CD14-positive monocyte (primary cell): ENCODE data around the gene RHOH. TPM values are rescaled to one million over a fixed set of nuclear protein-coding genes. Genes with fewer than 3 reads are reported as not detected.

ENCODE experiments used
- DNase-seq, 3 donors: peaks; one replicate each; pipeline ENCODE4 v3.0.0-alpha.2; 2011 to 2022
- H2AFZ ChIP-seq: 2 replicates; pipeline ENCODE4 v1.6.0; 2012; ENCODE audit warnings: mild to moderate bottlenecking, low read depth, low read length, inconsistent platforms; ENCODE audit not compliant: insufficient read depth, poor library complexity, severe bottlenecking
- H3K27ac ChIP-seq, 2 donors: 1 replicate in 1 of 2; 2 replicates in 1 of 2; pipeline ENCODE4 v1.5.1; 2012 to 2013; ENCODE audit warnings: low read length in 2 of 2, control low read depth in 1 of 2, inconsistent platforms in 1 of 2, low read depth in 1 of 2, mild to moderate bottlenecking in 1 of 2
- H3K27me3 ChIP-seq, 2 donors: one replicate each; pipeline versions ENCODE4 v1.6.0 to v1.6.1; 2011 to 2013; ENCODE audit warnings: low read length in 2 of 2; ENCODE audit not compliant: control insufficient read depth in 2 of 2, insufficient read depth in 2 of 2
- H3K36me3 ChIP-seq, 2 donors: replicated peaks in 1 of 2; 1 replicate in 1 of 2; 2 replicates in 1 of 2; pipeline versions ENCODE4 v1.5.1 to v1.6.1; 2012 to 2013; ENCODE audit warnings: low read length in 2 of 2, control low read depth in 1 of 2, inconsistent platforms in 1 of 2, mild to moderate bottlenecking in 1 of 2; ENCODE audit not compliant: insufficient read depth in 2 of 2, control insufficient read depth in 1 of 2
- H3K4me1 ChIP-seq, 2 donors: 1 replicate in 1 of 2; 2 replicates in 1 of 2; pipeline versions ENCODE4 v1.5.1 to v1.6.1; 2012 to 2013; ENCODE audit warnings: low read length in 2 of 2, control low read depth in 1 of 2, inconsistent platforms in 1 of 2, mild to moderate bottlenecking in 1 of 2, moderate library complexity in 1 of 2; ENCODE audit not compliant: insufficient read depth in 2 of 2, control insufficient read depth in 1 of 2
- H3K4me2 ChIP-seq: replicated peaks from 2 replicates; pipeline ENCODE3; 2012; ENCODE audit warnings: low read length, moderate library complexity, mild to moderate bottlenecking; ENCODE audit not compliant: poor library complexity, severe bottlenecking; ENCODE audit errors: extremely low read depth
- H3K4me3 ChIP-seq, 3 experiments: fragments of 200-600 bp in 1 of 3; sonication (generic) in 1 of 3; replicated peaks in 1 of 3; 1 replicate in 2 of 3; 2 replicates in 1 of 3; pipeline ENCODE4 v1.5.1; 2011 to 2013; ENCODE audit warnings: low read length in 3 of 3, mild to moderate bottlenecking in 3 of 3, control low read depth in 2 of 3, low read depth in 2 of 3, inconsistent platforms in 1 of 3, moderate library complexity in 1 of 3
- H3K79me2 ChIP-seq: 2 replicates; pipeline ENCODE4 v1.6.0; 2012; ENCODE audit warnings: mild to moderate bottlenecking, control low read depth, inconsistent platforms, low read length, moderate library complexity; ENCODE audit not compliant: insufficient read depth
- H3K9ac ChIP-seq: 2 replicates; pipeline ENCODE4 v1.6.0; 2017; ENCODE audit warnings: low read length, mild to moderate bottlenecking; ENCODE audit not compliant: insufficient read depth, poor library complexity, severe bottlenecking
- H3K9me3 ChIP-seq, 2 donors: replicated peaks in 1 of 2; 1 replicate in 1 of 2; 2 replicates in 1 of 2; pipeline versions ENCODE4 v1.5.1 to v1.6.1; 2012 to 2013; ENCODE audit warnings: low read length in 2 of 2, control low read depth in 1 of 2; ENCODE audit not compliant: control insufficient read depth in 1 of 2, insufficient read depth in 1 of 2
- H4K20me1 ChIP-seq: 2 replicates; pipeline ENCODE4 v1.6.0; 2012; ENCODE audit warnings: mild to moderate bottlenecking, low read length, control low read depth, moderate library complexity; ENCODE audit not compliant: insufficient read depth
- H3K27ac Mint-ChIP-seq, 7 donors: one replicate each; pipeline ENCODE4 v1.8.0; 2020; ENCODE audit warnings: mild to moderate bottlenecking in 7 of 7, mixed read lengths in 7 of 7, moderate library complexity in 6 of 7, inconsistent platforms in 2 of 7
- H3K27me3 Mint-ChIP-seq, 3 donors: one replicate each; pipeline ENCODE4 v1.8.0; 2021 to 2022; ENCODE audit warnings: low read depth in 3 of 3, mild to moderate bottlenecking in 3 of 3, mixed read lengths in 3 of 3, moderate library complexity in 3 of 3, inconsistent platforms in 1 of 3
- H3K36me3 Mint-ChIP-seq, 2 donors: one replicate each; pipeline ENCODE4 v1.8.0; 2020; ENCODE audit warnings: mixed read lengths in 2 of 2, inconsistent platforms in 1 of 2, mild to moderate bottlenecking in 1 of 2
- H3K4me1 Mint-ChIP-seq: one replicate; pipeline ENCODE4 v1.8.0; 2020; ENCODE audit warnings: mild to moderate bottlenecking, mixed read lengths
- H3K4me3 Mint-ChIP-seq, 2 donors: one replicate each; pipeline ENCODE4 v1.8.0; 2020; ENCODE audit warnings: mild to moderate bottlenecking in 2 of 2, mixed read lengths in 2 of 2, moderate library complexity in 1 of 2
- H3K9me3 Mint-ChIP-seq, 7 donors: one replicate each; pipeline ENCODE4 v1.8.0; 2020 to 2022; ENCODE audit warnings: mixed read lengths in 7 of 7, mild to moderate bottlenecking in 6 of 7, moderate library complexity in 6 of 7, inconsistent platforms in 2 of 7
- WGBS: methylation state at CpG from one replicate; pipeline ENCODE4 v1.1.5; 2013; ENCODE audit warnings: missing lambda C conversion rate; ENCODE audit not compliant: insufficient coverage; 5-methylcytosine and 5-hydroxymethylcytosine counted together
- intact Hi-C, 2 donors: fragments of 100-400 bp; cut with micrococcal nuclease; formaldehyde crosslinking; loops; one replicate each; pipeline versions ENCODE4 v1.15.0 to v1.15.1; 2023
- polyA plus RNA-seq, 3 donors: library from polyadenylated mRNA; depleted of rRNA in 1 of 3; unstranded in 2 of 3; stranded (reverse) in 1 of 3; fragments of 300-500 nt in 2 of 3; fragments of >200 nt in 1 of 3; fragmentation: Illumina TruSeq in 2 of 3; gene quantifications; 1 replicate in 2 of 3; 2 replicates in 1 of 3; pipeline ENCODE4 v1.2.3, GENCODE V29; 2012 to 2021
- TF ChIP-seq, protein P1 (sequence below): fragments of 200-600 bp; IDR thresholded peaks from one replicate; pipeline ENCODE4 v1.8.0; 2022; ENCODE audit warnings: antibody characterized with exemption, mild to moderate bottlenecking

Gene RHOH
- polyA plus RNA-seq, 3 donors, result 0.16 to 1.4 (median 1.2) TPM

GRCh38 chr4:40190465-40190864, 6.4 kb upstream of the RHOH start:
- Histone ChIP-seq H3K4me3 (no peak overlapping the region), H3K79me2 (no peaks in the 10 kb centered on the region), H3K36me3 (no peaks in the 10 kb centered on the region), H3K4me2 (no peak overlapping the region), H4K20me1 (no peaks in the 10 kb centered on the region), H3K27ac (no peak overlapping the region), H3K9ac (no peak overlapping the region), H3K27me3 (no peaks in the 10 kb centered on the region), H2AFZ (no peak overlapping the region), H3K4me1 (peaks cover 6 to 16% of the 10 kb centered on the region in 2 donors), H3K9me3 (no peaks in the 10 kb centered on the region)
- Mint-ChIP-seq H3K36me3 (peaks cover 0 to 3% of the 10 kb centered on the region in 2 donors), H3K27ac (no peak overlapping the region), H3K27me3 (peaks cover 3 to 9% (median 3%) of the 10 kb centered on the region in 3 donors), H3K4me1 (peaks cover 42% of the 10 kb centered on the region), H3K4me3 (no peak overlapping the region), H3K9me3 (no peaks in the 10 kb centered on the region)
- intact Hi-C loops, result no loop called here
- TF ChIP-seq, protein P1, sequence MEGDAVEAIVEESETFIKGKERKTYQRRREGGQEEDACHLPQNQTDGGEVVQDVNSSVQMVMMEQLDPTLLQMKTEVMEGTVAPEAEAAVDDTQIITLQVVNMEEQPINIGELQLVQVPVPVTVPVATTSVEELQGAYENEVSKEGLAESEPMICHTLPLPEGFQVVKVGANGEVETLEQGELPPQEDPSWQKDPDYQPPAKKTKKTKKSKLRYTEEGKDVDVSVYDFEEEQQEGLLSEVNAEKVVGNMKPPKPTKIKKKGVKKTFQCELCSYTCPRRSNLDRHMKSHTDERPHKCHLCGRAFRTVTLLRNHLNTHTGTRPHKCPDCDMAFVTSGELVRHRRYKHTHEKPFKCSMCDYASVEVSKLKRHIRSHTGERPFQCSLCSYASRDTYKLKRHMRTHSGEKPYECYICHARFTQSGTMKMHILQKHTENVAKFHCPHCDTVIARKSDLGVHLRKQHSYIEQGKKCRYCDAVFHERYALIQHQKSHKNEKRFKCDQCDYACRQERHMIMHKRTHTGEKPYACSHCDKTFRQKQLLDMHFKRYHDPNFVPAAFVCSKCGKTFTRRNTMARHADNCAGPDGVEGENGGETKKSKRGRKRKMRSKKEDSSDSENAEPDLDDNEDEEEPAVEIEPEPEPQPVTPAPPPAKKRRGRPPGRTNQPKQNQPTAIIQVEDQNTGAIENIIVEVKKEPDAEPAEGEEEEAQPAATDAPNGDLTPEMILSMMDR, result no peak
- no CpG with 5 or more reads among the region's 5 CpGs for WGBS
- DNase-seq, result no peak

GRCh38 chr4:40190880-40191815, 5.7 kb upstream of the RHOH start:
- Histone ChIP-seq H3K27ac (no peak overlapping the region), H3K9me3 (no peaks in the 10 kb centered on the region), H4K20me1 (no peaks in the 10 kb centered on the region), H3K4me1 (peaks cover 4 to 16% of the 10 kb centered on the region in 2 donors), H3K27me3 (no peaks in the 10 kb centered on the region), H2AFZ (peak overlapping the region; percentile 10), H3K9ac (no peak overlapping the region), H3K4me3 (no peak overlapping the region), H3K4me2 (no peak overlapping the region), H3K36me3 (no peaks in the 10 kb centered on the region), H3K79me2 (no peaks in the 10 kb centered on the region)
- Mint-ChIP-seq H3K4me1 (peaks cover 37% of the 10 kb centered on the region), H3K27me3 (peaks cover 3 to 11% (median 3%) of the 10 kb centered on the region in 3 donors), H3K27ac (no peak overlapping the region), H3K4me3 (no peak overlapping the region), H3K36me3 (peaks cover 0 to 3% of the 10 kb centered on the region in 2 donors), H3K9me3 (no peaks in the 10 kb centered on the region)
- peak; percentile 20 to 42 (median 30) for DNase-seq
- TF ChIP-seq, protein P1, result no peak
- 41% methylated on average over 6 of the region's 14 CpGs for WGBS
- intact Hi-C loops, result no loop called here
